Type B pancreatic cell (in vitro differentiated cells): ENCODE data around the gene ZNHIT1. TPM values are rescaled to one million over a fixed set of nuclear protein-coding genes. Genes with fewer than 3 reads are reported as not detected.

Experiments used
- DNase-seq: peaks from one replicate; pipeline ENCODE4 v3.0.0; 2021; ENCODE audit warnings: mixed read lengths; ENCODE audit not compliant: unreplicated experiment; ENCODE audit errors: extremely low spot score
- H3K27ac Mint-ChIP-seq: 2 replicates; pipeline ENCODE4 v1.8.0; 2021; ENCODE audit warnings: mild to moderate bottlenecking, mixed read lengths
- H3K27me3 Mint-ChIP-seq: 2 replicates; pipeline ENCODE4 v1.8.0; 2021; ENCODE audit warnings: mixed read lengths
- H3K36me3 Mint-ChIP-seq: 2 replicates; pipeline ENCODE4 v1.8.0; 2021; ENCODE audit warnings: mixed read lengths
- H3K4me1 Mint-ChIP-seq: one replicate; pipeline ENCODE4 v1.8.0; 2021; ENCODE audit warnings: mixed read lengths; ENCODE audit not compliant: unreplicated experiment
- H3K4me3 Mint-ChIP-seq: 2 replicates; pipeline ENCODE4 v1.8.0; 2021; ENCODE audit warnings: mild to moderate bottlenecking, mixed read lengths
- H3K9me3 Mint-ChIP-seq: 2 replicates; pipeline ENCODE4 v1.8.0; 2021; ENCODE audit warnings: mixed read lengths
- total RNA-seq: library from RNA; stranded (reverse); gene quantifications from 2 replicates; pipeline ENCODE4 v1.2.1, GENCODE V29; 2021; ENCODE audit warnings: low replicate concordance
- TF ChIP-seq, protein P1 (sequence below): fragments of 200-600 bp; sonication (generic); conservative IDR thresholded peaks from 2 replicates; pipeline ENCODE4 v1.5.0; 2021; ENCODE audit warnings: antibody characterized with exemption, mild to moderate bottlenecking

The ZNHIT1 gene
- total RNA-seq, 1 donor from 2014 or later: 61.1 TPM

DNA sequence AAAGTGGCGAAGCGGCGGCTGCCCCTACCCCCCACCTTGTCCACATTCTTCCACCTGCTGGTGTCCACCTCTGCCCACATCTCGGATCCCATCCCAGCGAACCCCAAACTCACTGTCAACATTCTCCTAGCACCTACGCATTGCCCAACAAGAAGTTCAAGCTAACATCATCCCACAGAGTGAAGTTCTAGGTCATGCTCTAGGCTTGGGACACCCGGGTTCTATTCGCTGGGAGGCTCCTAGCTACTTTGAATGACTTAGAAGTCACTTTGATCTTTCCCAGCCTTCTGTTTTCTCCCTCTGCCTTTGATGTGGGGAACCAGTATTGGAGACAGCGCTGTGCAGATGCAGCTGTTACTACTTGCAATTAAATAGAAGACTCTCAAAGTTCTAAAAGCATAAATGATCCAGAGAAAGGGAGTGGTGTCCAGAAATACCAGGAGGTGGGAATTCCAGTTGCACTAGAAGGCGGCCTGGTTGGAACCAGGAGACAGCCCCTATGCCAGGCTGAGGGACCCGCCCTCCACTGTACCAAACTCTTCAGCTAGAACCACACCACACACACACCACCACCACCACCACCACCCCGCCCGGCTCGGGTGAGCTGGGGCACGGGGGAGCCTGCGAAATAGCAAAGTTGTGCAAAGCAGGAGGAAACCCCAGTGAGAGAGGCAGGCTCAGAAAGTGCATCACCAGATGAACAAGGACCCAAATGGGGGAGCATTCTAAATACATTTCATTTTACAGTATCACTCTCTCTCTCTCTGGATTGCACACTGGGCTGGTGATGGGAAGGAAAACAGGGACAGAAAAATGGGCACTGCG lies 47.1 kb upstream of the ZNHIT1 start:
- TF ChIP-seq, protein P1, sequence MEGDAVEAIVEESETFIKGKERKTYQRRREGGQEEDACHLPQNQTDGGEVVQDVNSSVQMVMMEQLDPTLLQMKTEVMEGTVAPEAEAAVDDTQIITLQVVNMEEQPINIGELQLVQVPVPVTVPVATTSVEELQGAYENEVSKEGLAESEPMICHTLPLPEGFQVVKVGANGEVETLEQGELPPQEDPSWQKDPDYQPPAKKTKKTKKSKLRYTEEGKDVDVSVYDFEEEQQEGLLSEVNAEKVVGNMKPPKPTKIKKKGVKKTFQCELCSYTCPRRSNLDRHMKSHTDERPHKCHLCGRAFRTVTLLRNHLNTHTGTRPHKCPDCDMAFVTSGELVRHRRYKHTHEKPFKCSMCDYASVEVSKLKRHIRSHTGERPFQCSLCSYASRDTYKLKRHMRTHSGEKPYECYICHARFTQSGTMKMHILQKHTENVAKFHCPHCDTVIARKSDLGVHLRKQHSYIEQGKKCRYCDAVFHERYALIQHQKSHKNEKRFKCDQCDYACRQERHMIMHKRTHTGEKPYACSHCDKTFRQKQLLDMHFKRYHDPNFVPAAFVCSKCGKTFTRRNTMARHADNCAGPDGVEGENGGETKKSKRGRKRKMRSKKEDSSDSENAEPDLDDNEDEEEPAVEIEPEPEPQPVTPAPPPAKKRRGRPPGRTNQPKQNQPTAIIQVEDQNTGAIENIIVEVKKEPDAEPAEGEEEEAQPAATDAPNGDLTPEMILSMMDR: no peak
- Mint-ChIP-seq H3K9me3 (no peaks in the 10 kb centered on the region), H3K4me3 (peak overlapping the region; percentile 69), H3K36me3 (no peaks in the 10 kb centered on the region), H3K4me1 (peaks cover 31% of the 10 kb centered on the region), H3K27ac (no peak overlapping the region), H3K27me3 (peaks cover 92% of the 10 kb centered on the region)
- DNase-seq: no peak

DNA sequence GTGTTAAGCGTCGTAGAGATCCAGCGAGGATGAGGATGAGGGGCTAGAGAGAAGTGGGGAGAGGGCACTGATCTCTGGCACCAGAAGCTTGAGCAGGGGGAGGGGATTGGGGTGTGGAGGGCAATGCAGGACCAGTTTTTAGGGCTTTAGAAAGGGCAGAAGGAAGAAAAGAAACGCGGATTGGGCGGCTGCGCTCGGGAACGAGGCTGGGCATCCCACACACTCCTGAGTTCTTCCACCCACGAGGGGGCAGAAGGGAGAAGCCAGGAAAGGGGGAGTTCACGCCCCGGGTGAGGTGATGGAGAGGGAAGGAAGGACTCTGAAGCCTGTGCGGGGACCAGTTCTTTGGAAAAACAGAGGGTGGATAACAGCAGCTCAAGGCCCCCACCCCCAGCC lies 46.5 kb upstream of the ZNHIT1 start:
- no peaks in the 10 kb centered on the region for H3K36me3 Mint-ChIP-seq
- no peak overlapping the region for H3K27ac Mint-ChIP-seq
- H3K27me3 Mint-ChIP-seq: peaks cover 92% of the 10 kb centered on the region
- no peak for DNase-seq
- H3K4me3 Mint-ChIP-seq: peak overlapping the region; percentile 69
- TF ChIP-seq, protein P1: peak; percentile 34
- no peaks in the 10 kb centered on the region for H3K9me3 Mint-ChIP-seq
- peaks cover 27% of the 10 kb centered on the region for H3K4me1 Mint-ChIP-seq

DNA sequence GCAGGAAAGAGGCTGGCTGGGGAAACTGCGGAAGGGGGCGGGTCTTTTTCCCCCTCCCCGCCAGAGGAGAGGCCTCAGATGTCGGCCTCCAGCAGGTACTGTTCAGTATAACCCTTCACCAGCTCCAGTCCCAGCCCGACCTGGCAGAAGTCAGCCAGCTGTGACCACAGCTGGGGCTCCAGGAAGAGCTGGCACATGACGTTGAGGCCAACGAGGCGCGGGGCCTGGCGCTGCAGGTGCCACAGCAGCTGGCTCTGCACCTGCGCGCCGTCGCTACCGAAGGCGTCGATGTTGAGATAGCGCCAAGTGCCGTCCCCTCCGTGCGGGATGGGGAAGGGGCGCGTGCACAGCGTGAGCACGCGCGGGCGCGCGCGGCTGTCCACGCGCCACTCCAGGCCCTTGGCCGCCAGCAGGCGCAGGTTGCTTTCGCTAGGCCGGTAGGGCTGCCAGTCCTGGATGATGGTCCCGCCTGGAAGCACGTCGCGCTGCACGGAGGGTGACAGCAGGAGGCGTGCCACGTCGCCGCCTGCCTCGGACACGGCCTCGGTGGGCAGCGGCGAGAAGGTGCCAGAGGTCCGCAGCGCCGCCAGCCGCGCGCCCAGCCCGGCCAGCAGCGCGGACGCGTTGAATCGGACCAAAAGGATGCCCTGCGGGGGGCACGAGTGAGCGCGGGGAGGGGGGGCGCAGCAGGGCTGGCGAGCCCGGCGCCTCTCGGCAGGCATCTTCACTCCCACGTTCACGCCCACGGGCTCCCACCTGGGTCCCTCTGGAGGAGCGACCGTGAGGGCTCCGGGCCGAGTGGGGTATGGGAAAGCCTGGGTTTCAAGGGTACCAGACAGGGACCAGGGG lies 45.7 kb upstream of the ZNHIT1 start:
- Mint-ChIP-seq H3K4me1 (peaks cover 22% of the 10 kb centered on the region), H3K36me3 (no peaks in the 10 kb centered on the region), H3K4me3 (peak overlapping the region; percentile 9), H3K27ac (no peak overlapping the region), H3K27me3 (peaks cover 95% of the 10 kb centered on the region), H3K9me3 (no peaks in the 10 kb centered on the region)
- no peak for DNase-seq
- TF ChIP-seq, protein P1: no peak

DNA sequence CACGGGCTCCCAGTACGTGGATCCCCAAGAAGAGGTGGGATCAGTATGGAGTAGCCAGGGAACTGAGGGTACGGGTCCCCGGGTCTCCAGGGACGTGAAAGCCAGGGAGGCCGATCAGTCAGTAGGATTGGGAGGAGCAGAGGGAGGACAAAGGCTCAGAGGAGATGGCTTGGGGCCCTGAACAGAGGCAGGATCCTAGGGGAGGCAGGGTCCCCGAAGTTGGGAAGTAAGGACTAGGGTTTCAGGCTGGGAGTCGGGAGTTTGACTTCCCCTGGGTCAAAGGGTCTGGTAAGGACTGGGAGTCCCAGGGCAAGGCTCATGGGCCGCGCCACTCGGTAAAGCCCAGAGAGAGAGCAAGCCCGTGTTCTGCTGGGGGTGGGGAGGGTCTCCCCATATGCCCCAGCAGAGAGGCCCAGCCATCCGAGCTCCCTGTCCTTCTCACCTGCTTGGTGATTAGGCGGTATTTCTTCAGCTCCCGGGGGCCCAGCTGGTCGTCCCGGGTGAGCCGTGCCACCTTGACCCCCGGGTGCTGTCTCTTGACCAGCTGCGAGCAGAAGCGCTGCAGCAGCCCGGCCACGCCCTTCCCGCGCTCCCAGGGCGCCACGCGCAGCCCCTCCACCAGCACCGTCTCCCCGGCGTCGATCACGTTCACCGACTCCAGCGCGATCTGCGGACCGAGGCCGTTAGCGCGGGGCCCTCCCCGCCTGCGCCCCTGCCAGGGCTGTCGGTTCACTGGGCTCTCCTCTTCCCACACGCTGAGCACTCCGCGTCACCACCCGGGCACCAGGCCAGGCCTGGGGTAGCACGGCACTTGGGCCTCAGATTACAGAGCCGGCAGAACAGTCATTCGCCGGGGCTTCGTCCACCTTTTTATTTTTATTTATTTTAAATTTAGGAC lies 44.9 kb upstream of the ZNHIT1 start:
- TF ChIP-seq, protein P1: no peak
- no peaks in the 10 kb centered on the region for H3K36me3 Mint-ChIP-seq
- peaks cover 18% of the 10 kb centered on the region for H3K4me1 Mint-ChIP-seq
- H3K27me3 Mint-ChIP-seq: peaks cover 95% of the 10 kb centered on the region
- H3K9me3 Mint-ChIP-seq: no peaks in the 10 kb centered on the region
- no peak for DNase-seq
- peak overlapping the region; percentile 54 for H3K4me3 Mint-ChIP-seq
- no peak overlapping the region for H3K27ac Mint-ChIP-seq

DNA sequence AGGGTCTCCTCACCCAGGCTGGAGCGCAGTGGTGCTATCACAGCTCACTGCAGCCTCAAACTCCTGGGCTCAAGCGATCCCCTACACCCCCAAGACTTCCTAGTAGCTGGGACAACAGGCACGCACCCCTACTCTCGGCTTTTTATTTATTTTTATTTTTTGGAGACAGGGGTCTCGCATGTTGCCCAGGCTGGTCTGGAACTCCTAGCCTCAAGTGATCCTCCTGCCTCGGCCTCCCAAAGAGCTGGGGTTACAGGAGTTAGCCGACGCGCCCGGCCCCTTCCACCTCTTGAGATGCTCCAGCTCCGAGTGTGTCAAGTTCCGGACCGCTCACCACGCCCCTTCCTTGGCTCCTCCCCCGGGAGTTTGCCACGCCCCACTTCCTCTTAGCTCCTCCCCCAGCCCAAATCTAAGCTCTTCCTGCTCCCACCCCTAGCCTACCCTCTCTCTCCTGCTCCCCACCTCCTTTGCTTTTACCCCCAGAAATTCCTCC lies 44.2 kb upstream of the ZNHIT1 start:
- no peak for DNase-seq
- Mint-ChIP-seq H3K27ac (no peak overlapping the region), H3K4me1 (peaks cover 12% of the 10 kb centered on the region), H3K9me3 (no peaks in the 10 kb centered on the region), H3K4me3 (no peak overlapping the region), H3K27me3 (peaks cover 95% of the 10 kb centered on the region), H3K36me3 (no peaks in the 10 kb centered on the region)
- TF ChIP-seq, protein P1: no peak
